Nephron progenitor cell (in vitro differentiated cells): ENCODE measurements around the gene SCD.

Experiments
- DNase-seq: peaks from one replicate; pipeline ENCODE4 v3.0.0; 2021
- H3K27ac Mint-ChIP-seq: 2 replicates; pipeline ENCODE4 v1.8.0; 2021; ENCODE audit warnings: mild to moderate bottlenecking, moderate library complexity, mixed read lengths
- H3K27me3 Mint-ChIP-seq: 2 replicates; pipeline ENCODE4 v1.8.0; 2021; ENCODE audit warnings: mild to moderate bottlenecking, low read depth, mixed read lengths; ENCODE audit not compliant: poor library complexity
- H3K36me3 Mint-ChIP-seq: 2 replicates; pipeline ENCODE4 v1.8.0; 2021; ENCODE audit warnings: low read depth, mixed read lengths
- H3K4me1 Mint-ChIP-seq: 2 replicates; pipeline ENCODE4 v1.8.0; 2021; ENCODE audit warnings: mixed read lengths
- H3K4me3 Mint-ChIP-seq: 2 replicates; pipeline ENCODE4 v1.8.0; 2021; ENCODE audit warnings: mild to moderate bottlenecking, moderate library complexity, mixed read lengths
- H3K9me3 Mint-ChIP-seq: 2 replicates; pipeline ENCODE4 v1.8.0; 2021; ENCODE audit warnings: mild to moderate bottlenecking, moderate library complexity, mixed read lengths
- TF ChIP-seq, protein P1 (sequence below): fragments of 200-600 bp; sonication (generic); IDR thresholded peaks from 2 replicates; pipeline ENCODE4 v1.5.0; 2021; ENCODE audit warnings: antibody characterized with exemption

Gene SCD

DNA sequence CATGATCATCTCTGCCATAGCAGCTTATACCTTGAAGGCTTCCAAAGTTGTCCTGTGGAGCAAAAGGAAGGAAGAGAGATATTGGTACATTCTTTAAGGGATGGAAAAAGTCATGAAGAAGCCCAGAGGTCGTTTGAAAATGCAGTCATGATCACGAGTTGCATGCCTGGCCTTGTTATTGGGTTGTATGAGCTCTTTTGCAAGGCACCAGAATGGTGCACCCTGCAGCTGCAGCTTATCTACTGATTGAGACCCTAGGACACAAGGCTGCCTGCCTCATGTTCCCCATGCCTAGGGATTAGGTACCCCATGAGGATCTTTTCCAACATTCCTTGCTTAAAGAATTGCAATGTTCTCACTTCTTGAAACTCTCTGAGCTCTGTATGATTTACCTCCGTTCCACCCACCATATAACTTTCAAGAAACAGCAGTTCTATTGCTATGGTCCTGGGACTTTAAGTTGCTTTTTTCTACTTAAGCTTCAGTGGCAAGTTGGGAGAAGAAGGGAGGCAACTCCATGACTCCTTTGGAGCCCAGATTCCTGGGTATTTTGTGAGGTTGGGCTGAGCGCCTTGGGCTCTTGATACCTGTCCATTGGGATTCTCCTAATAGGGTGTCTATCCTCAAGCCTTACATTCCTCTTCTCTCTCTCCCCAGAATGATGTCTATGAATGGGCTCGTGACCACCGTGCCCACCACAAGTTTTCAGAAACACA, 6.9 kb downstream of the SCD start:
- peaks cover 86% of the 10 kb centered on the region for H3K4me1 Mint-ChIP-seq
- DNase-seq = no peak
- H3K9me3 Mint-ChIP-seq = peaks cover 4% of the 10 kb centered on the region
- no peak overlapping the region for H3K4me3 Mint-ChIP-seq
- H3K27me3 Mint-ChIP-seq = peaks cover 2% of the 10 kb centered on the region
- H3K27ac Mint-ChIP-seq = peak overlapping the region; percentile 71
- TF ChIP-seq, protein P1, sequence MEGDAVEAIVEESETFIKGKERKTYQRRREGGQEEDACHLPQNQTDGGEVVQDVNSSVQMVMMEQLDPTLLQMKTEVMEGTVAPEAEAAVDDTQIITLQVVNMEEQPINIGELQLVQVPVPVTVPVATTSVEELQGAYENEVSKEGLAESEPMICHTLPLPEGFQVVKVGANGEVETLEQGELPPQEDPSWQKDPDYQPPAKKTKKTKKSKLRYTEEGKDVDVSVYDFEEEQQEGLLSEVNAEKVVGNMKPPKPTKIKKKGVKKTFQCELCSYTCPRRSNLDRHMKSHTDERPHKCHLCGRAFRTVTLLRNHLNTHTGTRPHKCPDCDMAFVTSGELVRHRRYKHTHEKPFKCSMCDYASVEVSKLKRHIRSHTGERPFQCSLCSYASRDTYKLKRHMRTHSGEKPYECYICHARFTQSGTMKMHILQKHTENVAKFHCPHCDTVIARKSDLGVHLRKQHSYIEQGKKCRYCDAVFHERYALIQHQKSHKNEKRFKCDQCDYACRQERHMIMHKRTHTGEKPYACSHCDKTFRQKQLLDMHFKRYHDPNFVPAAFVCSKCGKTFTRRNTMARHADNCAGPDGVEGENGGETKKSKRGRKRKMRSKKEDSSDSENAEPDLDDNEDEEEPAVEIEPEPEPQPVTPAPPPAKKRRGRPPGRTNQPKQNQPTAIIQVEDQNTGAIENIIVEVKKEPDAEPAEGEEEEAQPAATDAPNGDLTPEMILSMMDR = no peak
- peaks cover 95% of the 10 kb centered on the region for H3K36me3 Mint-ChIP-seq

- Mint-ChIP-seq H3K36me3 (peaks cover 94% of the 10 kb centered on the region), H3K4me3 (no peak overlapping the region), H3K27me3 (peaks cover 2% of the 10 kb centered on the region), H3K9me3 (peaks cover 4% of the 10 kb centered on the region), H3K27ac (peak overlapping the region; percentile 15), H3K4me1 (peaks cover 86% of the 10 kb centered on the region)
- TF ChIP-seq, protein P1 = no peak
- no peak for DNase-seq
These were observed 8.1 kb downstream of the SCD start for GRCh38 chr10:100355086-100355485.

DNA sequence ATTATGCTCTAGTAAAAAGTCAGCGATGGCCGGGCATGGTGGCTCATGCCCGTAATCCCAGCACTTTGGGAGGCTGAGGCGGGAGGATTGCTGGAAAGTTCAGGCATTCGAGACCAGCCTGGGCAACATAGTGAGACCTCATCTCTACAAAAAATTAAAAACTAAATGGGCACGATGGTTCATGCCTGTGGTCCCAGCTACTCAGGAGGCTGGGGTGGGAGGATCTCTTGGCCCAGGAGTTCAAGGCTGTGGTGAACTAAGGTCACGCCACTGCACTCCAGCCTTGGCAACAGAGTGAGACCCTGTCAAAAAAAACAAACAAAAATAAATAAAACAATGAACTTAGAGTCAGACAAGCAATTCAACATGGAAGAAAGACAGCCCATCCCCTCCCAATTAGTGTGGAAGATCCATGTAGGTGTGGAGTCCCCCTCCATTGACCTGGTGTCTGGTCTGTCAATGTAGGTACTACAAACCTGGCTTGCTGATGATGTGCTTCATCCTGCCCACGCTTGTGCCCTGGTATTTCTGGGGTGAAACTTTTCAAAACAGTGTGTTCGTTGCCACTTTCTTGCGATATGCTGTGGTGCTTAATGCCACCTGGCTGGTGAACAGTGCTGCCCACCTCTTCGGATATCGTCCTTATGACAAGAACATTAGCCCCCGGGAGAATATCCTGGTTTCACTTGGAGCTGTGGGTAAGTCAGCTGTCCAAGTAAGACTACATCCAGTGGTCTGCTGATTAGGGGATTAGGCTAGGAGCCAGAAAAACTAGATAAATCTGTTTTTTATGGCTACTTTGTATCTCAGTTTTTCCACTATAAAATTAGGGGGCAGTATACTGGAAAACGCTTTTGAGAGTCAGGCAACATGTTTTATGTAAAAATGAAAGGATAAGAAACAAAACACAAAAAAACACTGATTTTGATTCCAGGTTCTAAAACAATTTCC, 9.3 kb downstream of the SCD start:
- Mint-ChIP-seq H3K27me3 (peaks cover 2% of the 10 kb centered on the region), H3K27ac (no peak overlapping the region), H3K4me1 (peaks cover 86% of the 10 kb centered on the region), H3K4me3 (no peak overlapping the region), H3K36me3 (peaks cover 94% of the 10 kb centered on the region), H3K9me3 (peaks cover 4% of the 10 kb centered on the region)
- DNase-seq = no peak
- TF ChIP-seq, protein P1 = no peak

- TF ChIP-seq, protein P1 = no peak
- peaks cover 86% of the 10 kb centered on the region for H3K4me1 Mint-ChIP-seq
- H3K36me3 Mint-ChIP-seq = peaks cover 94% of the 10 kb centered on the region
- no peak for DNase-seq
- H3K27me3 Mint-ChIP-seq = peaks cover 2% of the 10 kb centered on the region
- H3K27ac Mint-ChIP-seq = peak overlapping the region; percentile 19
- peak overlapping the region; percentile 24 for H3K4me3 Mint-ChIP-seq
- H3K9me3 Mint-ChIP-seq = peaks cover 4% of the 10 kb centered on the region
These were observed 10.2 kb downstream of the SCD start for GRCh38 chr10:100357059-100357858.

GRCh38 chr10:100359030-100359432, 12.0 kb downstream of the SCD start:
- H3K4me3 Mint-ChIP-seq = peak overlapping the region; percentile 63
- peaks cover 86% of the 10 kb centered on the region for H3K4me1 Mint-ChIP-seq
- H3K36me3 Mint-ChIP-seq = peaks cover 94% of the 10 kb centered on the region
- DNase-seq = no peak
- peaks cover 2% of the 10 kb centered on the region for H3K27me3 Mint-ChIP-seq
- TF ChIP-seq, protein P1 = no peak
- H3K27ac Mint-ChIP-seq = peak overlapping the region; percentile 98
- H3K9me3 Mint-ChIP-seq = peaks cover 4% of the 10 kb centered on the region
